Measurements from ENCODE around the gene SEC22A.

DNA sequence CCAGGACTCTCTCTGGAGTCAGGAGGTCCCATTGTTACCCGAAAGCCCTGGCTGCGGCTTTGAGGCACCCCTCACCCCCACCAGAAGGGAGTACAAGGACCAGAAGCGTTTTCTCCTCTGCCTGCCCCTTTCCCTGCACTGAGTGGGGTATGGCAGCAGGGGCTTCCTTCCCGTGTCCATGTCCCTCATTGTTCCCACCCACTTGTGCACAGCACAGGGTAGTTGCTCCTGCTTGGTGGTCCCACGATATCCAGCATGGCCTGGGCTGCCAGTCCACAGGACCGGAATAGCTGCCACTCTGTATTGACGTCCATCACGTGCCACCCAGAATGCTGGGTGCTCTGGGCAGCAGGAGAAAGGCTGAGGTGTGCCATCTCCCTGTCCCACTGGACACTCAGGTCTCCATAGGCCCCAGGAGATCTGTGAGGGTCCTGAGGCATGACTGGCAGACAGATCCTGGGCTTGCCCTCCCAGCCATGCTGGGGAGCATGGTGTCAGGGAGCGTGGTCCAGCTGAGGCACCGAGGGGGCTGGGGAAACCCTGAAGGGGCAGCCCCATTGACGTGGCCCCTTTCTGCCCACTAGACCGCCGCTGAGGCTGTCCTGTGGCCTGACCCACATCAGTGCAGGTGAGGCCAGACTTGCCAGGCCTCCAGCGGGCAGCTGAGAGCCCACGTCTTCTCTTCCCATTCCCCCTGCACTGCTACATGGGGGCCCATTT is 45.3 kb upstream of the SEC22A start:
- TF ChIP-seq EP300 (IDR thresholded peaks at IDR 0.05; ENCODE audit: borderline replicate concordance) (no peak), YY1 (IDR thresholded peaks at IDR 0.05; ENCODE audit: low read depth) (no peak), RAD21 (IDR thresholded peaks at IDR 0.05; ENCODE audit: low read depth) (no peak), FOXM1 (IDR thresholded peaks at IDR 0.05; ENCODE audit: borderline replicate concordance, low read depth) (no peak)
